Hair follicular keratinocyte (primary cell): ENCODE results near the gene ERCC6L2. TPM values are rescaled to one million over a fixed set of nuclear protein-coding genes. Genes with fewer than 3 reads are reported as not detected.

ENCODE experiments used
- total RNA-seq: library from RNA; depleted of rRNA; stranded (reverse); fragments of >200 nt; gene quantifications from 2 replicates; pipeline ENCODE4 v1.2.3, GENCODE V29; 2015

ERCC6L2 gene
- total RNA-seq: 22.4 and 36.3 TPM in 2 replicates

GRCh38 chr9:95875305-95876137 lies at the start of gene ERCC6L2:
Gene ERCC6L2 (plus strand): TSS chr9:95875691. CDS start chr9:95876039, 348 bp downstream.

